Astrocyte (in vitro differentiated cells and primary cell): ENCODE results near the gene SLC7A9. TPM values are rescaled to one million over a fixed set of nuclear protein-coding genes. Genes with fewer than 3 reads are reported as not detected.
"Not testable (repeated sequence)": the region's sequence is repeated elsewhere in the genome, so short reads cannot be mapped to it uniquely, and the experiment has no call there.

Experiments
- DNase-seq: peaks from one replicate; pipeline ENCODE4 v3.0.0-alpha.2; 2010; ENCODE audit warnings: low read depth
- FAIRE-seq: peaks from 2 replicates; lab custom pipeline; 2011; peaks lifted over from hg19 to GRCh38; lab: Jason Lieb, UNC
- H2AFZ ChIP-seq: 2 replicates; pipeline ENCODE4 v1.6.0; 2012; ENCODE audit warnings: low read depth, low read length, inconsistent platforms
- H3K27ac ChIP-seq: 2 replicates; pipeline ENCODE4 v1.5.1; 2011; ENCODE audit warnings: low read depth, low read length, inconsistent platforms
- H3K27me3 ChIP-seq: 2 replicates; pipeline ENCODE4 v1.6.0; 2011; ENCODE audit warnings: low read length, inconsistent platforms; ENCODE audit not compliant: insufficient read depth
- H3K36me3 ChIP-seq: 2 replicates; pipeline ENCODE4 v1.5.1; 2011; ENCODE audit warnings: low read length, inconsistent platforms; ENCODE audit not compliant: insufficient read depth
- H3K4me1 ChIP-seq: 2 replicates; pipeline ENCODE4 v1.5.1; 2011; ENCODE audit warnings: low read length, inconsistent platforms; ENCODE audit not compliant: insufficient read depth
- H3K4me2 ChIP-seq: 2 replicates; pipeline ENCODE4 v1.6.0; 2012; ENCODE audit warnings: low read length, inconsistent platforms
- H3K4me3 ChIP-seq: 2 replicates; pipeline ENCODE4 v1.5.1; 2011; ENCODE audit warnings: low read depth, mild to moderate bottlenecking, low read length, inconsistent platforms; ENCODE audit not compliant: insufficient read depth
- H3K79me2 ChIP-seq: 2 replicates; pipeline ENCODE4 v1.6.0; 2012; ENCODE audit warnings: mild to moderate bottlenecking, low read length, inconsistent platforms; ENCODE audit not compliant: insufficient read depth
- H3K9ac ChIP-seq: 2 replicates; pipeline ENCODE4 v1.6.0; 2012; ENCODE audit warnings: mild to moderate bottlenecking, low read length, inconsistent platforms
- H3K9me3 ChIP-seq: 2 replicates; pipeline ENCODE4 v1.5.1; 2012; ENCODE audit warnings: low read depth, mild to moderate bottlenecking, low read length, inconsistent platforms; ENCODE audit not compliant: insufficient read depth
- H4K20me1 ChIP-seq: 2 replicates; pipeline ENCODE4 v1.6.0; 2012; ENCODE audit warnings: low read length, inconsistent platforms; ENCODE audit not compliant: insufficient read depth
- H3K27ac Mint-ChIP-seq: one replicate; pipeline ENCODE4 v1.8.0; 2021; ENCODE audit warnings: mild to moderate bottlenecking, mixed read lengths; ENCODE audit not compliant: unreplicated experiment
- H3K27me3 Mint-ChIP-seq: one replicate; pipeline ENCODE4 v1.8.0; 2021; ENCODE audit warnings: low read depth, mixed read lengths; ENCODE audit not compliant: unreplicated experiment
- H3K36me3 Mint-ChIP-seq: one replicate; pipeline ENCODE4 v1.8.0; 2021; ENCODE audit warnings: low read depth, mixed read lengths; ENCODE audit not compliant: unreplicated experiment
- H3K4me1 Mint-ChIP-seq: one replicate; pipeline ENCODE4 v1.8.0; 2021; ENCODE audit warnings: low read depth, mixed read lengths; ENCODE audit not compliant: unreplicated experiment
- H3K4me3 Mint-ChIP-seq: one replicate; pipeline ENCODE4 v1.8.0; 2021; ENCODE audit warnings: mild to moderate bottlenecking, moderate library complexity, mixed read lengths; ENCODE audit not compliant: unreplicated experiment
- H3K9me3 Mint-ChIP-seq: one replicate; pipeline ENCODE4 v1.8.0; 2021; ENCODE audit warnings: mild to moderate bottlenecking, mixed read lengths; ENCODE audit not compliant: unreplicated experiment
- CTCF ChIP-seq: IDR thresholded peaks from 2 replicates; pipeline ENCODE4 v1.5.1; 2011; ENCODE audit warnings: low read depth, mild to moderate bottlenecking, inconsistent platforms, low read length, moderate library complexity; ENCODE audit not compliant: insufficient read depth
- EZH2 ChIP-seq: IDR thresholded peaks from 2 replicates; pipeline ENCODE4 v1.6.1; 2012; ENCODE audit warnings: mild to moderate bottlenecking, low read length, inconsistent platforms; ENCODE audit not compliant: insufficient read depth
- total RNA-seq: library from RNA; stranded (reverse); gene quantifications from 2 replicates; pipeline ENCODE4 v1.2.1, GENCODE V29; 2021

Gene SLC7A9
- total RNA-seq, 1 donor from 2014 or later = 0.45 TPM

- H3K4me3 ChIP-seq = no peak overlapping the region
- Mint-ChIP-seq H3K36me3 (no peaks in the 10 kb centered on the region), H3K9me3 (no peaks in the 10 kb centered on the region), H3K27me3 (no peaks in the 10 kb centered on the region), H3K4me1 (no peaks in the 10 kb centered on the region), H3K4me3 (no peak overlapping the region), H3K27ac (no peak overlapping the region)
- no peak overlapping the region for H3K9ac ChIP-seq
- H3K4me1 ChIP-seq = no peaks in the 10 kb centered on the region
- TF ChIP-seq EZH2 (no peak), CTCF (no peak)
- DNase-seq = no peak
- no peak overlapping the region for H3K4me2 ChIP-seq
- H3K9me3 ChIP-seq = no peaks in the 10 kb centered on the region
- no peaks in the 10 kb centered on the region for H4K20me1 ChIP-seq
- no peaks in the 10 kb centered on the region for H3K36me3 ChIP-seq
- H3K27me3 ChIP-seq = no peaks in the 10 kb centered on the region
- no peak overlapping the region for H3K27ac ChIP-seq
- no peaks in the 10 kb centered on the region for H3K79me2 ChIP-seq
- no peak for FAIRE-seq
- H2AFZ ChIP-seq = no peak overlapping the region
Observed at GRCh38 chr19:32870981-32871451, 1.4 kb upstream of the SLC7A9 start.

GRCh38 chr19:32869966-32870573, 503 bp upstream of the SLC7A9 start:
- no peak overlapping the region for H2AFZ ChIP-seq
- TF ChIP-seq EZH2 (no peak), CTCF (no peak)
- H3K36me3 ChIP-seq = no peaks in the 10 kb centered on the region
- H3K9ac ChIP-seq = no peak overlapping the region
- Mint-ChIP-seq H3K27me3 (peaks cover 3% of the 10 kb centered on the region), H3K36me3 (no peaks in the 10 kb centered on the region), H3K9me3 (no peaks in the 10 kb centered on the region), H3K4me1 (no peaks in the 10 kb centered on the region), H3K4me3 (no peak overlapping the region), H3K27ac (no peak overlapping the region)
- DNase-seq = no peak
- no peaks in the 10 kb centered on the region for H3K4me1 ChIP-seq
- no peak overlapping the region for H3K4me2 ChIP-seq
- H3K9me3 ChIP-seq = no peaks in the 10 kb centered on the region
- H4K20me1 ChIP-seq = no peaks in the 10 kb centered on the region
- H3K79me2 ChIP-seq = no peaks in the 10 kb centered on the region
- no peak for FAIRE-seq
- no peak overlapping the region for H3K4me3 ChIP-seq
- H3K27me3 ChIP-seq = no peaks in the 10 kb centered on the region
- no peak overlapping the region for H3K27ac ChIP-seq

DNA sequence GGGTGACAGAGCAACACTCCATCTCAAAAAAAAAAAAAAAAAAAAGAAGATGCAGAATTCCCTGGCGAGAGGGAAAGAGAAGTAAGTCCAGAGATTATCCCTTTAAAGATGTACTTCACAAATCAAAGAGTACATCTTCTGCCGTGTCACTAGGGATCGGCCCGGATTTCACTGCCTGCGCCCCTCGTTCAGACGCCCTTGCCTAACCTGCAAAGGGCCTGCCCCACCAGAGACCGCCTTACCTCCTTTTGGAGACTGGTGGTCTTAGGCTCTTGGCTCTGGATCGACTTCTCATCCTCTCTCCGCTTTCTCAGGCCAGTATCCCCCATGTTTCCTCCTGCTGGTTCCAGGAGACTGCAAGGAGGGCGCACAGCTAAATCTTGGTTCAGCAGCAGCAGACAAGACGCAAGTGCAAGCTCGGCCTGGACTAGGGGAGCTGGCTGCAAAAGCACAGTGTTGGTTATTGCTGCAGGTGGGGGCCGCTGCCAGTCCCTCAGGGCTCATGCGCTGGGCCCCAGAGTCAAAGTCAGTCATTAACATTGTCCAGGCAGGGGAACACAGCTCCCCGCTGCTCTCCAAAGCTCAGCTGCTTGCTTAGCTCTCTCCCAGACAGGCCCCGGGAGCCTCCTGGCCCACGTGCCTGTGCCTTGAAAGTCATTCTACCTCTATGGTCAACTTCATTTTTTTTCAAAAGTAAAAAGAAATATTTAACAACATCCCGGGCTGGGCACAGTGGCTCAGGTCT, 1.2 kb downstream of the SLC7A9 start:
- no peaks in the 10 kb centered on the region for H4K20me1 ChIP-seq
- no peak overlapping the region for H2AFZ ChIP-seq
- no peak overlapping the region for H3K9ac ChIP-seq
- no peaks in the 10 kb centered on the region for H3K36me3 Mint-ChIP-seq
- no peaks in the 10 kb centered on the region for H3K4me1 ChIP-seq
- no peak overlapping the region for H3K27ac Mint-ChIP-seq
- DNase-seq (no peak), FAIRE-seq (no peak)
- no peaks in the 10 kb centered on the region for H3K79me2 ChIP-seq
- H3K4me3 ChIP-seq = no peak overlapping the region
- no peaks in the 10 kb centered on the region for H3K4me1 Mint-ChIP-seq
- no peaks in the 10 kb centered on the region for H3K9me3 ChIP-seq
- no peak for TF ChIP-seq EZH2
- no peak for TF ChIP-seq CTCF
- no peaks in the 10 kb centered on the region for H3K9me3 Mint-ChIP-seq
- peaks cover 3% of the 10 kb centered on the region for H3K27me3 Mint-ChIP-seq
- H3K36me3 ChIP-seq = no peaks in the 10 kb centered on the region
- no peak overlapping the region for H3K4me3 Mint-ChIP-seq
- H3K27ac ChIP-seq = no peak overlapping the region
- H3K4me2 ChIP-seq = no peak overlapping the region
- H3K27me3 ChIP-seq = no peaks in the 10 kb centered on the region

DNA sequence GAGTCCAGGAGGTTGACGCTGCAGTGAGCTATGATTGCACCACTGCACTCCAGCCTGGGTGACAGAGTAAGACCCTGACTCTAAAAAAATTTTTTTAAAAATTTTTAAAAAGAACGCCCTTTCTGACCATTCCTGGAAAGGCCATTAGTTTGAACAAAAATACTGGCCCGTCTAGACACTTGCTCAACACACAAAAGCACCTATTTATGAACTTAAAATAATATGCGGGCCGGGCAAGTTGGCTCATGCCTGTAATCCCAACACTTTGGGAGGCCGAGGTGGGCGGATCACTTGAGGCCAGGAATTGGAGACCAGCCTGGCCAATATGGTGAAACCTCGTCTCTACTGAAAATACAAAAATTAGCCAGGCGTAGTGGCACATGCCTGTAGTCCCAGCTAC, 2.1 kb downstream of the SLC7A9 start:
- H3K4me3 ChIP-seq, DNase-seq, H3K27ac Mint-ChIP-seq, H3K27me3 ChIP-seq, H3K9me3 ChIP-seq, H3K36me3 Mint-ChIP-seq, H3K27me3 Mint-ChIP-seq, H4K20me1 ChIP-seq, H3K79me2 ChIP-seq, H3K4me1 ChIP-seq, H3K9me3 Mint-ChIP-seq, H3K4me2 ChIP-seq, H3K36me3 ChIP-seq, H3K9ac ChIP-seq, H2AFZ ChIP-seq, H3K4me1 Mint-ChIP-seq, H3K27ac ChIP-seq, FAIRE-seq, H3K4me3 Mint-ChIP-seq: not testable (repeated sequence)
